C4-2B (cell line): ENCODE measurements around the gene RHOH.
A peak's percentile ranks its signal among the peaks of the same experiment; 100 is the strongest.

ENCODE experiments used
- H3K27ac ChIP-seq: fragments of 450-650 bp; 2 replicates; pipeline ENCODE4 v1.5.1; 2017
- CTCF ChIP-seq: fragments of 450-650 bp; conservative IDR thresholded peaks from 2 replicates; pipeline ENCODE4 v1.5.1; 2017; ENCODE audit warnings: mild to moderate bottlenecking
- ZFX ChIP-seq: fragments of 450-650 bp; IDR thresholded peaks from 2 replicates; pipeline ENCODE4 v1.6.1; 2017

The RHOH gene

GRCh38 chr4:40187386-40187906 lies 9.4 kb upstream of the RHOH start:
- H3K27ac ChIP-seq, result no peak overlapping the region
- TF ChIP-seq CTCF, result no peak
- no peak for TF ChIP-seq ZFX

GRCh38 chr4:40190019-40190418 lies 6.8 kb upstream of the RHOH start:
- peak overlapping the region; percentile 99 for H3K27ac ChIP-seq
- no peak for TF ChIP-seq ZFX
- TF ChIP-seq CTCF, result no peak

DNA sequence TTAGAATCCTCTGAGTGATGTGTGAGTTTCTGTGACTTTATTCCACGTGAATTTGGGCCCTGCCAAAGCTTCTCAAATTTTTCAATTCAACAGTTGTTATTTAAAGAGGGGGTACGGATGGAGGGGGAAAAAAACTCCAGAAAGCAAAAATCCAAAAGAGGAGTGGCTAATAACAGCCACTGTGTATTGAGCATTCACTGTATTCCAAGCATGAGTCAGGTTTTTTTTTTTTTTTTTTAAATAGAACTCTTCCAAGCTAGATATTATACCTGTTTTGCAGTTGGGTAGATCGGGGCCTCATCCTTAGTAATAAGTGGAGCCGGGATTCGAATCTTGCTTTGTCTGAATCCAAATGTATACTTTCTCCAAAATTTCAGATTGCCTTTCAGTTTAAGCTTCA lies 6.4 kb upstream of the RHOH start:
- no peak for TF ChIP-seq CTCF
- no peak for TF ChIP-seq ZFX
- H3K27ac ChIP-seq, result peak overlapping the region; percentile 91; the same call in 1 of the 2 replicates

- no peak for TF ChIP-seq CTCF
- no peak for TF ChIP-seq ZFX
- peak overlapping the region; percentile 91; the same call in 1 of the 2 replicates for H3K27ac ChIP-seq
These were observed 5.7 kb upstream of the RHOH start for GRCh38 chr4:40190880-40191815.

- H3K27ac ChIP-seq, result peak overlapping the region; percentile 95
- no peak for TF ChIP-seq CTCF
- no peak for TF ChIP-seq ZFX
These were observed 4.5 kb upstream of the RHOH start for GRCh38 chr4:40192114-40193015.

GRCh38 chr4:40193016-40193571 lies 3.7 kb upstream of the RHOH start:
- H3K27ac ChIP-seq, result peak overlapping the region; percentile 95
- no peak for TF ChIP-seq CTCF
- TF ChIP-seq ZFX, result no peak
